ENCODE data around the gene ARHGAP10. TPM values are rescaled to one million over a fixed set of nuclear protein-coding genes. Genes with fewer than 3 reads are reported as not detected.

ARHGAP10 gene, protein sequence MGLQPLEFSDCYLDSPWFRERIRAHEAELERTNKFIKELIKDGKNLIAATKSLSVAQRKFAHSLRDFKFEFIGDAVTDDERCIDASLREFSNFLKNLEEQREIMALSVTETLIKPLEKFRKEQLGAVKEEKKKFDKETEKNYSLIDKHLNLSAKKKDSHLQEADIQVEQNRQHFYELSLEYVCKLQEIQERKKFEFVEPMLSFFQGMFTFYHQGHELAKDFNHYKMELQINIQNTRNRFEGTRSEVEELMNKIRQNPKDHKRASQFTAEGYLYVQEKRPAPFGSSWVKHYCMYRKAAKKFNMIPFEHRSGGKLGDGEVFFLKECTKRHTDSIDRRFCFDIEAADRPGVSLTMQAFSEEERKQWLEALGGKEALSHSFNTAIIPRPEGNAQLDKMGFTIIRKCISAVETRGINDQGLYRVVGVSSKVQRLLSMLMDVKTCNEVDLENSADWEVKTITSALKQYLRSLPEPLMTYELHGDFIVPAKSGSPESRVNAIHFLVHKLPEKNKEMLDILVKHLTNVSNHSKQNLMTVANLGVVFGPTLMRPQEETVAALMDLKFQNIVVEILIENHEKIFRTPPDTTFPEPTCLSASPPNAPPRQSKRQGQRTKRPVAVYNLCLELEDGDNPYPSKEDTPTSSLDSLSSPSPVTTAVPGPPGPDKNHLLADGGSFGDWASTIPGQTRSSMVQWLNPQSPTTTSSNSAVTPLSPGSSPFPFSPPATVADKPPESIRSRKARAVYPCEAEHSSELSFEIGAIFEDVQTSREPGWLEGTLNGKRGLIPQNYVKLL
- total RNA-seq: 13.9 and 22.8 TPM in 2 replicates

GRCh38 chr4:147731580-147732517 lies at the start of gene ARHGAP10:
Gene ARHGAP10 (plus strand): TSS chr4:147732088. CDS start chr4:147732302, 214 bp downstream.

DNA sequence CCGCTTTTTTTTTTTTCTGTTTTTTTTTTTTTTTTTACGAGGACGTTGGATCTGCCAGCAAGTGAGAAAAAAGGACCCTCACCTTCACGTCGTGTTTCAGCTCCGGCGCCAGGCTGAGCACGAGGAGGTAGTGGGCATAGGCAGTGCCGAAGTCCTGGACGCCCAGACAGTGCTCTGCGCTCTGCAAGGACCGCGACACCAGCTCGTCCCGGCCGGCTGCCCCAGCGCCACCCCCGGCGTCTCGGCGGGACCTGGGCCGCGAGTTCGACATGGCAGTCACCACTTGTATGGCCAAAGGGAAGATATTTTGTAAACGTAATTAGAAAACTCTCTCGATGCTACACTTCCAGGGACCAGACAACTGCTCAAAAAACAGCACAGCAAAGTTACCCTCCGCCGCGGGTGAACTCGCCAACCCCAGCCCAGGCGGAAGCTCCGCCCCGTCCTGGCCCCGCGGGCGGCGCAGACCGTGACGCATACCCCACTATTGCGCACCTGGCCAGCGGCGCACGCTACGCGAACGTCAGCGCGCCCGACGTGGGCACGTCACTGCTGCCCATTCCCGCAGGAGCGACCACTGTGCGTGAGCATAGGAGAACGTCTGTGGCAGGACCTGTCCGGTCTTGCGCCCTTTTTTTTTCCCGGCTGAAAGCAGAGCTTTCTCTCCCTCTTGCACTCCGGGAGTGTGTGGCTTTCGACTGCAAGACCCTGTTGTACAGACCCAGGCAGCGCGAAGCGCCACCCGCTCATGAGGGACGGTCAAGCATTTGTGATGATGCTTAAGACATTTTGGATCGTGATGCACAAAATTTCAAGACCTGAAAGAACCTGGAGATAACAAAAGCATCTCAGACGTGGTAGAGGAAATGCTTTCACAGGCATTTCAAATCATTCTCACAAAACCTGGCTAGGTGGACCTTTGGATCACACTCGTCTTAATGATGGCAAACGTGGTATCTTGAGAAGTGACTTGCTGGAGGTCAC lies 47.9 kb upstream of the ARHGAP10 start, which contains the start of gene PRMT9:
TSS of gene PRMT9 (minus strand) at position 447 of the 984 bp plus-strand sequence. CDS start at position 271, 176 bp downstream.

Other genes starting within 250 kb of the ARHGAP10 start
- 29.9 and 38.6 TPM in 2 replicates for gene TMEM184C, start 114.7 kb upstream of the ARHGAP10 start, total RNA-seq
- 8.9 TPM in 2 replicates for gene PRMT9, start 47.9 kb upstream of the ARHGAP10 start, total RNA-seq

Measured in endothelial cell of coronary artery (primary cell).